Nephron progenitor cell (in vitro differentiated cells): ENCODE results near the gene ZNF48.

Experiments
- DNase-seq: peaks from one replicate; pipeline ENCODE4 v3.0.0; 2021
- H3K27ac Mint-ChIP-seq: 2 replicates; pipeline ENCODE4 v1.8.0; 2021; ENCODE audit warnings: mild to moderate bottlenecking, moderate library complexity, mixed read lengths
- H3K27me3 Mint-ChIP-seq: 2 replicates; pipeline ENCODE4 v1.8.0; 2021; ENCODE audit warnings: mild to moderate bottlenecking, low read depth, mixed read lengths; ENCODE audit not compliant: poor library complexity
- H3K36me3 Mint-ChIP-seq: 2 replicates; pipeline ENCODE4 v1.8.0; 2021; ENCODE audit warnings: low read depth, mixed read lengths
- H3K4me1 Mint-ChIP-seq: 2 replicates; pipeline ENCODE4 v1.8.0; 2021; ENCODE audit warnings: mixed read lengths
- H3K4me3 Mint-ChIP-seq: 2 replicates; pipeline ENCODE4 v1.8.0; 2021; ENCODE audit warnings: mild to moderate bottlenecking, moderate library complexity, mixed read lengths
- H3K9me3 Mint-ChIP-seq: 2 replicates; pipeline ENCODE4 v1.8.0; 2021; ENCODE audit warnings: mild to moderate bottlenecking, moderate library complexity, mixed read lengths
- CTCF ChIP-seq: fragments of 200-600 bp; sonication (generic); IDR thresholded peaks from 2 replicates; pipeline ENCODE4 v1.5.0; 2021; ENCODE audit warnings: antibody characterized with exemption

ZNF48 gene

GRCh38 chr16:30445149-30445407 is 49.9 kb downstream of the ZNF48 start:
- Mint-ChIP-seq H3K36me3 (peaks cover 34% of the 10 kb centered on the region), H3K4me3 (peak overlapping the region; percentile 90), H3K9me3 (peaks cover 35% of the 10 kb centered on the region), H3K4me1 (peaks cover 29% of the 10 kb centered on the region), H3K27ac (no peak overlapping the region), H3K27me3 (peaks cover 25% of the 10 kb centered on the region)
- no peak for TF ChIP-seq CTCF
- no peak for DNase-seq

- Mint-ChIP-seq H3K4me3 (peak within 1 kb of the TSS; percentile 90), H3K27me3 (peaks cover 22% of the 10 kb centered on the region), H3K4me1 (peaks cover 33% of the 10 kb centered on the region), H3K9me3 (peaks cover 35% of the 10 kb centered on the region), H3K27ac (no peak within 1 kb of the TSS), H3K36me3 (peaks cover 34% of the 10 kb centered on the region)
- no peak for TF ChIP-seq CTCF
- DNase-seq: peak; percentile 93
Observed at GRCh38 chr16:30445408-30446202, 50.4 kb downstream of the ZNF48 start, which contains the start of gene SEPHS2. Gene SEPHS2, minus strand, starts transcription at chr16:30445874. Its CDS starts 147 bp downstream, at chr16:30445727.

GRCh38 chr16:30446203-30446595 is 51.0 kb downstream of the ZNF48 start:
- Mint-ChIP-seq H3K27me3 (peaks cover 20% of the 10 kb centered on the region), H3K36me3 (peaks cover 34% of the 10 kb centered on the region), H3K4me1 (peaks cover 35% of the 10 kb centered on the region), H3K27ac (no peak overlapping the region), H3K4me3 (peak overlapping the region; percentile 90), H3K9me3 (peaks cover 35% of the 10 kb centered on the region)
- no peak for TF ChIP-seq CTCF
- DNase-seq: no peak

- Mint-ChIP-seq H3K27me3 (peaks cover 20% of the 10 kb centered on the region), H3K4me3 (no peak overlapping the region), H3K4me1 (peaks cover 38% of the 10 kb centered on the region), H3K36me3 (peaks cover 30% of the 10 kb centered on the region), H3K27ac (no peak overlapping the region), H3K9me3 (peaks cover 30% of the 10 kb centered on the region)
- no peak for TF ChIP-seq CTCF
- no peak for DNase-seq
Observed at GRCh38 chr16:30447512-30448226, 52.4 kb downstream of the ZNF48 start.

- no peak for TF ChIP-seq CTCF
- peaks cover 18% of the 10 kb centered on the region for H3K9me3 Mint-ChIP-seq
- no peak overlapping the region for H3K4me3 Mint-ChIP-seq
- H3K4me1 Mint-ChIP-seq: peaks cover 30% of the 10 kb centered on the region
- H3K36me3 Mint-ChIP-seq: peaks cover 17% of the 10 kb centered on the region
- H3K27ac Mint-ChIP-seq: no peak overlapping the region
- H3K27me3 Mint-ChIP-seq: peaks cover 26% of the 10 kb centered on the region
- no peak for DNase-seq
Observed at GRCh38 chr16:30449116-30449435, 53.9 kb downstream of the ZNF48 start.
